Measurements from ENCODE around the gene ZNF425.
"Not testable (repeated sequence)": the region's sequence is repeated elsewhere in the genome, so short reads cannot be mapped to it uniquely, and the experiment has no call there.

The ZNF425 gene

GRCh38 chr7:149070372-149071125, 55.6 kb downstream of the ZNF425 start:
- no peak for DNase-seq (ENCODE audit: low spot score in 2 of 2)
- ATAC-seq = no peak
- H3K27ac Mint-ChIP-seq = no peak overlapping the region
- peaks cover 66% of the 10 kb centered on the region for H3K36me3 Mint-ChIP-seq
- H3K4me3 Mint-ChIP-seq = no peak overlapping the region
- peaks cover 7% of the 10 kb centered on the region for H3K4me1 Mint-ChIP-seq
- H3K9me3 Mint-ChIP-seq = no peaks in the 10 kb centered on the region

GRCh38 chr7:149067869-149068268, 58.3 kb downstream of the ZNF425 start:
- Mint-ChIP-seq H3K4me1 (peaks cover 17% of the 10 kb centered on the region), H3K27ac (no peak overlapping the region), H3K9me3 (no peaks in the 10 kb centered on the region), H3K36me3 (peaks cover 53% of the 10 kb centered on the region), H3K4me3 (no peak overlapping the region)
- DNase-seq (ENCODE audit: low spot score in 2 of 2) (no peak), ATAC-seq (no peak)

GRCh38 chr7:149063476-149063875, 62.6 kb downstream of the ZNF425 start:
- DNase-seq (ENCODE audit: low spot score in 2 of 2) (no peak), ATAC-seq (no peak)
- Mint-ChIP-seq H3K4me3 (no peak overlapping the region), H3K27ac (no peak overlapping the region), H3K36me3 (peaks cover 14% of the 10 kb centered on the region), H3K9me3 (no peaks in the 10 kb centered on the region), H3K4me1 (peaks cover 10% of the 10 kb centered on the region)

- not testable (repeated sequence) for DNase-seq (ENCODE audit: low spot score in 2 of 2); H3K9me3 Mint-ChIP-seq; ATAC-seq; H3K27ac Mint-ChIP-seq; H3K36me3 Mint-ChIP-seq; H3K4me3 Mint-ChIP-seq
- H3K4me1 Mint-ChIP-seq = peaks cover 10% of the 10 kb centered on the region
Observed at GRCh38 chr7:149062217-149062899, 63.8 kb downstream of the ZNF425 start.

- no peak for DNase-seq (ENCODE audit: low spot score in 2 of 2)
- H3K27ac Mint-ChIP-seq = no peak overlapping the region
- no peak for ATAC-seq
- no peak overlapping the region for H3K4me3 Mint-ChIP-seq
- no peaks in the 10 kb centered on the region for H3K9me3 Mint-ChIP-seq
- H3K4me1 Mint-ChIP-seq = peaks cover 8% of the 10 kb centered on the region
- H3K36me3 Mint-ChIP-seq = no peaks in the 10 kb centered on the region
Observed at GRCh38 chr7:149060156-149060555, 66.0 kb downstream of the ZNF425 start.

GRCh38 chr7:149053885-149054284, 72.2 kb downstream of the ZNF425 start:
- no peaks in the 10 kb centered on the region for H3K36me3 Mint-ChIP-seq
- H3K9me3 Mint-ChIP-seq = no peaks in the 10 kb centered on the region
- no peak overlapping the region for H3K4me3 Mint-ChIP-seq
- ATAC-seq (no peak), DNase-seq (ENCODE audit: low spot score in 2 of 2) (no peak)
- H3K27ac Mint-ChIP-seq = no peak overlapping the region
- H3K4me1 Mint-ChIP-seq = no peaks in the 10 kb centered on the region

- H3K36me3 Mint-ChIP-seq = no peaks in the 10 kb centered on the region
- H3K9me3 Mint-ChIP-seq = no peaks in the 10 kb centered on the region
- DNase-seq (ENCODE audit: low spot score in 2 of 2) (no peak), ATAC-seq (no peak)
- no peaks in the 10 kb centered on the region for H3K4me1 Mint-ChIP-seq
- no peak overlapping the region for H3K27ac Mint-ChIP-seq
- H3K4me3 Mint-ChIP-seq = no peak overlapping the region
Observed at GRCh38 chr7:149053384-149053783, 72.7 kb downstream of the ZNF425 start.
